ENCODE measurements around the gene PTPRE.

The PTPRE gene

DNA sequence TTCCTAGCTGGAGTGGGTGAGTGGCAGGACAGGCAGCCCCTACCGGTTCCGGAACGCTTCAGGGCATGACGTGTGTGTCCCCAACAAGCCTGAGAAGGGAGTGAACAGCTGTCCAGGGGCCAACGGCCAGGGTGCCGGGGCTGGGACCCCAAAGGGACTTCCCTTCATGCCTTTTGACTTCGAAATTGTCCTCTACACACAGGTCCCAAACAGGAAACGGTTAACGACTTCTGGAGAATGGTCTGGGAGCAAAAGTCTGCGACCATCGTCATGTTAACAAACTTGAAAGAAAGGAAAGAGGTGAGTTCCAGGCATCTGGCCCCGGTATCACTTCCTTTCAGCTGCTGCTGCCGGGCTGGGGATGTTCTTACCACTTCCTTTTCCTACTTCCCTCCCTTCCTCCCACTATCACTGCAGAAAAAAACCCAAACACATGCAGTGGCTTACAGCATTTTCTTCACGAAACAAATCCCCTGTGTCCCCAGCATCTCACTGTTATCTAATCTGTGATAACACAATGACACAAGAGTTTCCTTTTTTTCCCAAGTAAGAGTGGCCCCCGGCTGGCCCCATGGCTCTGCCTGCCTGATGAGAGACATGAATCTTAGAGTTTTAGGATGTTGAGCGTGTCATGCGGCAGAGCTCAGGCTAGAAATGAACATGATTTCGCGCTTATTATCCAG is 156.1 kb downstream of the PTPRE start:
- ATAC-seq = peak in 1 of 2 donors; percentile 5

DNA sequence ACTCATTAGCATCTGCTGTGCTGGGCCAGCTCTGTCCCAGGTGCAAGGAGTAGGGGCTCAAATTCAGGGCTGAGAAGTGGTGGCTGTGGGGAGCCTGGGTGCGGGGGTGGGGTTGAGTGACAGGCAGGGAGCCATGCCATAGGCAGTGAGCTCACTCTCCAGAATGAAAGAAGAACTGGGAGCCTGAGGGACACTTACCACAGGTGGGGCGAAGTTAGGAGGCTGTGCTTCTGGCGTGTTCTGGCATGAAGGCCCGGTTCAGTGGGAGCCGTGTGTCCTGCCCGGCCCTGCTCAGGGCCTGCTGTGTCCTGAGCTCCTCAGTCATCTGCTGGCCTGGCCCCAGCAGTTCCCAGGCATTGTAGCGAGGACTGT is 156.8 kb downstream of the PTPRE start:
- ATAC-seq = no peak

DNA sequence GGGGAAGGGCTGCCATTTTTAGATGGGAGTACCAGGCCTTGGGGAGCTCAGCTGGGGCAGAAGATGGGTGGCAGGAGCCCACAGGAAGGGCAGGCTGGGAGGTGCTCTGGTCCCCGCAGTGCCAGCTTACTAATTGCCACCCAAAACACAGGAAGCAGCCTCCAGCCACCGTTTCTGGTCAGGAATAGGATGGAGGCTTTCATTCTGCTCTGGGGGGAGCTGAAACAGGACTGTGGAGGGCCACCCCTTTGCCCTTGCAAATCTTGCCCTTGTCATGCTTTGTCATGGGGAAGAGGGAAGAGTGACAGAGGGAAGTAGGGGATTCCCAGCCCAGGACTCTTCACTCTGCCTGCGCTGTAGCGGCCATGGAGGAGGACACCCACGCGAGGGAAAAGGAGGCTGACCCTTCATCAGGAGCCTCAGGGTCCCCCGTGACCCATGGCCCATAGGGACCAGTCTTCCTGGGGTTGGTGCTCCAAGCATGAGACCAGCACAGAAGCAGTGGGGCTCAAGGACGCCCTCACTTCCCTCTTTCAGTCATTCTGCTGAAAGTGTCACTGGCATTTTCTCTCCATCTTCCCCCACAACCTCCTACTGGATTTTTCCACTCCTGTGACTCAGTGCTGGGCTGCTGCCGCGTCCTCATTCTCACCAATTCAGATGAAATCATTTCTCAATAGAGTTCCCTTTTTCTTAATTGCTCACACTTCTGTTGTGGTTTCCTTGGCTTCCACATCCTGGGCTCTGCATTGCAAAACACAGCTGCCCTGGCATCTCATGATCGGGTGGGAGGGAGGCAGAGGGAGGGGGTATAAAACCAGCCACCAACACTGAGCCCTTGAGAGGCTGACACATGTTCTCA is 157.4 kb downstream of the PTPRE start:
- peak; percentile 86 for ATAC-seq

DNA sequence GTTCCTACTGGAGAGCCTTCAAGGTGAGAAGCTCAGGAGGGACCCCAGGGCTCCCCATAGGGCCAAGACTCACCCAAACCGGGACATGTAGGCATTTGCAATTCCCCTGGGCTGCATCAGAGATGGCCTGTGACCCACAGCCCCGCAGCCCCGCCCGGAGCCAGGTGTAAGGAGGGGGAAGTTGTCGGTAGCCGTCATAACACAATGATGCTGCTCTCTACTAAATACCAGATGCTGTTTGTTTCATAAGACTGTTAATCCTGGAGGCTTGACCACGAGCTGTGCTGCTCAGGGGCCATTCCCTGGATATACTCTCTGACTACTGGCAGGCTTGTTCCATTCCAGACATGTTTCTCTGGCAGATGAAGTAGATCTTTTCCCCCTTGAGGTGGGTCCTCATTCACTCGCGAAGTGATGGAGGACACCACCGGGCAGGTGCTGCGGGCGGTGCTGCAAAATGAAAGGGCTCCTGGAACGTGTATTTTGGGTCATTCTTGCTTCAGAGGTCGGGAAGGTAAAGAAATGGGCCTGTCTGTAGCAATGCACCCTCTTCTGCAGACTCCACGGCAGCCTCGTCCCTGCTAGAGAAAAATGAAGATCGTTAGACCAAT is 158.2 kb downstream of the PTPRE start:
- no peak for ATAC-seq

DNA sequence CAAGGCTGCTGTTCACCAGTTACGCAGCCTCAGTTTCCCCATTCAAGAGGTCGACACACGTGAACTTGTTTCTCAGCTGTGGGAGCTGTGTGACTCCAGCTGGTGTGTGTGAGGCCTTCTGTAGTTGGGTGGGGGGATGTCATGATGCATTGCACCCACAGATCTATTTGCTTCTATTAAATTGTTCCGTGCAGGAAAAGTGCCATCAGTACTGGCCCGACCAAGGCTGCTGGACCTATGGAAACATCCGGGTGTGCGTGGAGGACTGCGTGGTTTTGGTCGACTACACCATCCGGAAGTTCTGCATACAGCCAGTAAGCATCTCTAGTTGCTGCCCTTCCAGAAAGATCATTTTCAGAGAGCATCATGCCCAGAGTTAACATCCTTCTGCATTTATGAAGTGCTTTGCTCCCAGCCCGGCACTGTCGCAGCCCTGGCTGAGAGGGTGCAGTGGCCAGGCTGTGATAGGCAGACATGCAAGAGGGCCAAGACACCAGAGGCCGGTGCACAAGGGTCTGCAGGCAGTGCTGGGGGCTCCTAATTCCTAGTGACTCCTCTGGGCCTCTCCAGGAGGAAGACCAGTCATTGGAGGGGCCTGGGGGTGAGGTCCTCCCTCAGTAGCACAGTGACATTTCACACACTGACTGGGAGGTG is 159.1 kb downstream of the PTPRE start:
- no peak for ATAC-seq

DNA sequence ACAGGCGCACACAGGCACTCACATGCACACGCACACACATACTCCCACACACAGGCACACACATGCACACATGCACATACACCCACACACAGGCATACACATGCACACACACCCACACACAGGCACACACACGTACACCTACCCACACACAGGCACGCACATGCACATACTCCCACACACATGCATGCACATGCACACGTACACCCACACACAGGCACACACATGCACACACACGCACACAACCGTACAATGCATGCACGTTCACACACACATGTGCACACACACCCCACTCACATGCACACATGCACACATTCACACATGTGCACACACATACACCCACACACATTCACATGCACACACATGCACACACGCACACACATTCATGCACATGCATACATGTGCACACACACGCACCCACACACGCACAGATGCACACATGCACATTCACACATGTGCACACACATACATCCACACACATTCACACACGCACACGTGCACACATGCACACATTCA is 160.0 kb downstream of the PTPRE start:
- no peak for ATAC-seq

DNA sequence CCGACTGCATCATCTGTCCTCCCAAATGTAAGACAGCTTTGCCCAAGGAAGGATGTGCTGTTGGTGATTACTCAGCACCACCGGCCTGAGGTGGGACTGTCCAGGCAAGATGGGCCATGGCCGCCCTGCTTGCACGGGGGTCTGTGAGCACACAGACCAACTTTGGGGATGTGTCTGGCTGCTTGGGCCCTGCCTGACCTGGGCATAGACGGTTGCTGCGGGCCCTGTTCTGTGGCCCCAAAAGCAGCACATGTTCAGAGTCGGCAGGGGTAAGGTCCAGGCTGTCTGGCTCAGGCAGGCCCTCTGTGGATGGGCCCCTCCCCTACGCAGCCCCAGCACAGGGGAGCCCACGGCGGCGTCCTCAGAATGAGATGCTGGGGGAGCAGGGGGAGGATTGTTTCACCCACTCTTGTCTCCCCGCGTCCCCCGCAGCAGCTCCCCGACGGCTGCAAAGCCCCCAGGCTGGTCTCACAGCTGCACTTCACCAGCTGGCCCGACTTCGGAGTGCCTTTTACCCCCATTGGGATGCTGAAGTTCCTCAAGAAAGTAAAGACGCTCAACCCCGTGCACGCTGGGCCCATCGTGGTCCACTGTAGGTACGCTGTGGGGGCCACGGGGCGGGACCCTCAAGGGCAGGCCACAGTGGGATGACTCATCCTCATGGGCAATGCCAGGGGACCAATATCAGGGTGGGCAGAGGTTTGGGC is 160.9 kb downstream of the PTPRE start:
- no peak for ATAC-seq

DNA sequence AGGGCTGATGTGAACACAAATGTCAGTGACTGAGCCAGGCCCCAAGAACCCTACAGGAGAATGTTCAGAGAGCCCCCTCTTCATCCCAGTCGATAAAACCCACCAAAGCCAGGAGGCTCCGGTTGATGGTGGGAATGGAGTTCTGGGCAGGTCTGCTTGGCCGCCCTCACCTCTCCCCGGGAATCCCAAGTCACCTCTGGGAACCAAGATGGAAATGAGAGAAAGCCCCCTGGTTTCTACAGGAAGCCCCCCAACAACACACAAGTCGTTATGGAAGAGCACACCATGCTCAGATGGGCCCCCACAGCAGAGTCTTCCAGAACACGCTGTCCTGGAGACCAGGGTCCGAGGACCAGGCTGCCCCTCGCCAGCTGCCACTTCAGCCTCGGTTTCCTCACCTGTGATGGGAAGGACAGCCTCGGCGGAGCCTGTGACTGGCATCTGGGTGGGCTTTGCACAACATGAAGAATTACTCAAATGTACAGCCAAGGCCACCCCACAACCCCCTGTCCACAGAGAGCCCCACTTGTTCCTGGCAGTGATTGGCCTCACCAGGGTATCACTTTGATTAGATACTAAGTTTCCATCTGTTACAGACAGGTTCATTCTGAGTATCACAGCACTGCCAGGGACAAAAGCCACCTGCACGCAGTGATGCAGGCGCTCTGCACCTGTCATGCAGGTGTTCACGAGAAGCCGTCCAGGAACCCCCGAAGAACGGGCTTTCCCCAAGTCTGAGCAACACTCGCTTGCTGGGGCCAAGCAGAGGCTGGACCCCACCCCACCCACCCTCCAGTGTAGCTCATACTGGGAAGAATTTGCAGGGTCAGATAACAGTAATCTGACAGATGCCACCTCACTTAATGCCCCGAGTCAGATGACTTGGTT is 161.7 kb downstream of the PTPRE start:
- no peak for ATAC-seq

DNA sequence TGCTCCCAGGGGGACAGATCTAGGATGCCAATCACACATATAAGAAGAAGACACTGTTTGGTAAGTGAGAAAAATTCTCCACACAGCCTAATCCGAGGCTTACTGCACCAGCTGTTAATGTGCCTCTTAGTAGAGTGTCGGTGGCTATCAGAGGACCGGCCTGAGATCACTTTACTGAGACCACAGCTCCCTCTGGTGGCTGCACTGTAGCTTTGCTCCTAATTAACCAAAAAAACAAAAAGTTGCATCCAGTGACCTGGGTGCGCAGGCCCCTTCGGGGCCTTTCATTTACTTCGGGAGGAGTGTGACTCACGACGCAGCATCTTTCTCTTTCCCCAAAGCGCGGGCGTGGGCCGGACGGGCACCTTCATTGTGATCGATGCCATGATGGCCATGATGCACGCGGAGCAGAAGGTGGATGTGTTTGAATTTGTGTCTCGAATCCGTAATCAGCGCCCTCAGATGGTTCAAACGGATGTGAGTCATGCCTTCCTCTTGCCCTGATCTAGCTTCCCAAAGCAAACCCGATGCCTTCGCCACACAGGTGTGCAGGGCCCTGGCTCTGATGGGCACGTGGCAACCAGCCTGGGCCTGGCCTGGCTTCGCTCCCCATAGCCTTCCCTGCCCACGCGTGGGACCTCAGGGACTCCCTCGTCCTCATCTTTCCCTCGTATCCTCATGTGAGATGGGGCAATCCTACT is 162.6 kb downstream of the PTPRE start:
- ATAC-seq = peak; percentile 30

DNA sequence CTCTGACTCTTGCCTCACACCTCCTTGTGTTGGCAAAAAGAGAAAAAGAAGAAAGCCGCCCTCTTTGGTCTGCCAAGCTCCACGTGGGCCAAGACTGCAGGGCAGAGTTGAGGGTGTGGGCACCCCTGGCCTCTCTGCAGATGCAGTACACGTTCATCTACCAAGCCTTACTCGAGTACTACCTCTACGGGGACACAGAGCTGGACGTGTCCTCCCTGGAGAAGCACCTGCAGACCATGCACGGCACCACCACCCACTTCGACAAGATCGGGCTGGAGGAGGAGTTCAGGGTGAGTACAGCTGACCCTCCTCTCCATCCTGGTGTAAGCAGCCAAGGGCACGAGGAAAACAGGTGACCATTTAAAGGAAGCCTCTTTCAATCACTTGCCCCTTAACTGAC is 163.3 kb downstream of the PTPRE start:
- no peak for ATAC-seq

DNA sequence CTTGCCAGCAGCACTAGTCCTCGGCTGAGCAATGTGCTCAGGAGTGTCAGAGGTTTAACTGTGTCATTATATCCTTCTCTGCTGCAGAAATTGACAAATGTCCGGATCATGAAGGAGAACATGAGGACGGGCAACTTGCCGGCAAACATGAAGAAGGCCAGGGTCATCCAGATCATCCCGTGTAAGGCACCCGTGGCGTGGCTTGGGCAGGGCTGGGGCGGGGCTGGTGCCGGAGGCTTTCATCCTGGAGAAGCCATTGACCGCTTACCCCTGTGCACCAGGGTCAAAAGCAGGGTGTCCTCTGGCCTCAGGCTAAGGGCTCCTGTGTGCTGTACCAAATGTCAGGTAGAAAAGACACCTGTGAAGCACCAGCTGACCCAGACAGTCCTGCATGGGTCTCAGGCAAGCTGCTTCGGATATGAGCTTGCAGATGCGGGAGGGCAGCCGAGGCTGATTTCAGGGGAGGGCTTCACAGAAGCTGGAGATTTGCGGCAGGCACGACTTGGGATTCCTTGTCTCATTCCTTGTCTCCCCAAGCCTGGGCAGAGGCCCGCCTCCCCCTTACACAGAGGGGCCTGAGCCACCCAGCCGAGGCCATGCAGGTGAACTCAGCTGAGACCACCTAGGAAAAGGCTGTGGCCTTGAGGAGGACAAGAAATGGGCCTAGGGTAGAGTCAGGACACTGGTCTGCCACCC is 164.0 kb downstream of the PTPRE start:
- no peak for ATAC-seq

DNA sequence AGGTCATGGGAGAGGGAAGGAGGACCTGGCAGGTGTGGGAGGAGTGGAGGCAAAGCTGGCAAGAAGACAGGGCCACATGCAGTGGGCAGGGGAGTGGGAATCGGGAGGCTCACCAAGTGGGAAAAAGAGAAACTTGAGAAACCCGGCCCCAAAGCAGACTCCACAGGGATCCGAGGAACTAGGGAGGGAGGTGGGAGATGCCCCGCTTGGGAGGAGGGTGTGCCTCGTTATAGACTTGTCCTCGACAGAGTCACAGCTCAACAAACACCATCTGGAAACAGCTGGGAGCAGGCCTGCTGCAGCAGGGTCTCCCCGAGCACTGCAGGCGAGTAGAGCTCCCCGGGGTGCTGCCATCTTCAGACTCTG is 164.5 kb downstream of the PTPRE start:
- ATAC-seq = no peak

DNA sequence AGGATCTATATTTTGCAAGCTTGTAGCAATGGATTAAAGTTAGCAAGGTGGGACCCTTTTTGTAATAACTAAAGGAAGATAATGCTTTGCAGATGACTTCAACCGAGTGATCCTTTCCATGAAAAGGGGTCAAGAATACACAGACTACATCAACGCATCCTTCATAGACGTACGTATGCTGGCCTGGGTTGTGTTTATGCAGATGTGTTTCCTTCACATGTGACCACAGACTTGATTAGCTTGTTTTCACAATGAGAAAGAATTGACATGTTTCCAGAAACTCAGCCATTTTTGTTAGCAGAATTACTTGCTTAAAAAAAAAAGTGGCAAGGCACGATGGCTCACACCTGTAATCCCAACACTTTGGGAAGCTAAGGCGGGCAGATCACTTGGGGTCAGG is 165.1 kb downstream of the PTPRE start:
- ATAC-seq = no peak

DNA sequence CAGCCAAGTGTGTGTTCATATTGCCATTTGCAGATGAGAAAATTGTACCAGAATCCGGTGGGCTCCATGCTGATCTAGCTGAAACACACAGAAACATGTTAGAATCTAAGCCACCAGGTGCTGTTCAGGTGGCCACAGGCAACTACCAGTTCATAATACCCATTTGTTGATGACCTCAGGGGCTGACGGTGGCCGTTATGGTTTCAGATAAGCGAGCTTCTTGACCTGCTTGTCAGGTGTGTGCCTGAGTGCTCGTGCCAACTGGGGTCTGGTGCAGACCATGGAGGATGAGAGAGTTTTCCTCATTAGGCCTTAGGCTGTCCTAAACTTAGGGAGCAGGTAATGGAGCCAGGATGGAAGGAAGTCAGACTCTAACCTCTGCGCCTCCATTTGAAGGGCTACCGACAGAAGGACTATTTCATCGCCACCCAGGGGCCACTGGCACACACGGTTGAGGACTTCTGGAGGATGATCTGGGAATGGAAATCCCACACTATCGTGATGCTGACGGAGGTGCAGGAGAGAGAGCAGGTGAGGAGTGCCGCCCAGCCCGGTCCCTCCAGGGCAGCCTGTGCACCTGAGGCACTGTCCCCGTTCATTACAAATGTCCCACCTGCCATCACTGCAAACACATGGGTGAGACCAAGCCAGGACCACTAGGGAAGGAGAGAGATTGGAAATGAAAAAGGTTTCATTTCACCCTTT is 166.2 kb downstream of the PTPRE start:
- ATAC-seq = no peak

DNA sequence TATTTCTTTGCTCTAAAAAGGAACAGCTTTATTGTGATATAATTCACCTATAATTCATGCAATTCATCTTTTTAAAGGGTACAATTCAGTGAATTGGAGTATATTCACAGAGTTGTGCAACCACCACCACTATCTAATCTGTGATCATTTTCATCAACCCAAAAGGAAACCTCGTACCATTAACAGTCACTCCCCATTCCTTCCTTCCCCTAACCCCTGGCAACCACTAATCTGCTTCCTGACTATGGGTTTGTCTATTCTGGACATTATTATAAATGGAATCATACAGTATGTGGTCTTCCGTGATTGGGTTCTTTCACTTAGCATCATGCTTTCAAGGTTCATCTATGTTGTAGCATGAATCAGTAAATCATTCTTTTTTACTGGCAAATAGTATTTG is 167.0 kb downstream of the PTPRE start:
- no peak for ATAC-seq

DNA sequence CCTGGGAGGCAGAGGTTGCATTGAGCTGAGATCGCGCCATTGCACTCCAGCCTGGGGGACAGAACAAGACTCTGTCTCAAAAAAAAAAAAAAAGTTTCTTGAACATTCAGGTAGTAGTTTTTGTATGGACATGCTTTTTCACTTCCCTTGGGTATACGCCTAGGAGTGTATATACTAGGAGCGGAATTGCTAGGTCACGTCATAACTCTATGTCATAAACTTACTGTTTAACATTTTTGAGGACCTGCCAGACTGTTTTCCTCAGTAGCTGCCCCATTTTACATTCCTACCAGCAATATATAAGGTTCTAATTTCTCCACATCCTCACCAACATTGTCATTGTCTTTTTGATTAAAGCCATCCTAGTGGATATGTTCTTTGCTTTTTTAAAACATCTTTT is 167.7 kb downstream of the PTPRE start:
- no peak for ATAC-seq

DNA sequence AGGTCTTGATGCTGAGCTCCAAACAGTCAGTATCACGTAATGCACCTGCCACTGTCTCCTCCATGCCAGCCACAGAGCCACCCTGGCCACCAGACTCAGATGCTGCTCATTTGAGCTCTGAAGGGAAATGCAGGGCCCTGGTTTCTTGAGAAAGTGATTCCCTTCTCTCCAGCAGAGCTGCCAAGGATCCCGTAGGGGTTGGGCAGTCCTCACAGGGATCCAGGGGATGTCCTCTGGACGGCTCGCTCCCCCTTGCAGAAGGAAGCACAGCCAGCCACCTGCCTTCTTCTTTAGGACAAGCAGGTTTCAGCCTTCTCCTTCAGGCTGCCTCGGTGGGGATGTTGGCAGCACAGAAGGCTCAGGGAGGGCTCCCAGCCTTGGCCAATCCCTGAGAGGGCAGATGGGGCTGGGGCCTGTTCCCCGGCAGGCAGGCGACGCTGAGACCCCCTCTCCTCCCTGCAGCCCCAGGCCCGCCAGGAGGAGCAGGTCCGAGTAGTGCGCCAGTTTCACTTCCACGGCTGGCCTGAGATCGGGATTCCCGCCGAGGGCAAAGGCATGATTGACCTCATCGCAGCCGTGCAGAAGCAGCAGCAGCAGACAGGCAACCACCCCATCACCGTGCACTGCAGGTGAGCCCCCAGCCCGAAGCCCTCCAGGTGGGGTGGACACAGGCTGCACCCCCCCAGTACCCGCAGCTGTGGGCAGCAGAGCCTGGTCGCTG is 170.4 kb downstream of the PTPRE start:
- no peak for ATAC-seq

DNA sequence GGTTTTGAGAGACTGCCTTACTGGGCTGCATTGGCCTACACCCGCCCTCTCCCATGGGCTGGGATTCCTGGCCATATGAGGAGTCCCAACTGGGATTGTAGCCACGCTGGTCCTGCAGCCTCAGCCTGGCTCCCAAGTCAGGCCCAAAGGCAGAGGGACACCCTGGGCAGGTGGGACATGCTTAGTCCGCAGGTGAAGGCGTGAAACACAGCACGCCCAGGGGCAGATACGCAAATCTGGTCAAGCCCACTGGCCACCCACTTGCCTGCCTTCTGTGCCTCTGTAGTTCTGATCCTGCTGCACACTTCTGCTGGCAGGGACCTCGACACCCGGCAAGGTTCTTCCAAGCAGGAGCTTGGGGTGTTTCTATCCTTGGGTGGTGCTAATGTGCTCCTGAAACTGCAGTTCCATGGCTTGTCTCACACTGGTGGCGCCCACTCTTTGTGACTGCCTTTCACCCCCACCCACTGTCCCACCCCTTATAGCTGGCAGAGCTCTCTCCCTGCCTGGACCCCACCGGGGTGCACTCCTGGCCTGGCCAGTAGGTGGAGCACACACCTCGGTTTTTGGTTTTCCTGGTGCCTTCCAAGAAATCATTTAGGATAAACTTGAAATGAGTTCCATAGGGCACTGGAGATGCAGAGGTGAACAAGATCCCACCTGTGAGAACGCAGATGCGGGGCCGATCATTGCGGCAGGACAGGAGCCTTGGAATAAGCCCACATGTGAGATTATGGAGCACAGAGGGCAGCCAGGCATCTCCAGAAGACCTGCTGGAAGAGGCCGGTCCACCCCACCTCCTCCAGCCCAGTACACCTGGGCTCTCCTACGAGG is 171.4 kb downstream of the PTPRE start:
- peak; percentile 67 to 72 for ATAC-seq
